ENCODE measurements around the gene HLA-DRA. TPM values are rescaled to one million over a fixed set of nuclear protein-coding genes. Genes with fewer than 3 reads are reported as not detected.

Gene HLA-DRA
- total and polyA plus RNA-seq, 2 of the 4 experiments (the other 2 are of a cell fraction) = not detected

GRCh38 chr6:32442977-32443552, 3.4 kb downstream of the HLA-DRA start:
- no peak overlapping the region for H3K4me3 ChIP-seq (ENCODE audit: insufficient read depth, low read depth, low read length)
- H2BK120ac ChIP-seq (ENCODE audit: low read depth, low read length) = no peak overlapping the region
- no peak overlapping the region for H3K56ac ChIP-seq (ENCODE audit: extremely low read depth, insufficient read depth, low read length)
- H2BK15ac ChIP-seq (ENCODE audit: low read depth, low read length) = no peak overlapping the region
- no peak overlapping the region for H3K4ac ChIP-seq (ENCODE audit: low read depth, low read length)
- BruUV-seq (replicated peaks) = no TSS peak
- H3K79me1 ChIP-seq (ENCODE audit: low read depth in 1 of 2, low read length in 2 of 2) = no peaks in the 10 kb centered on the region
- H2AK9ac ChIP-seq (replicated peaks; ENCODE audit: low read depth, low read length, poor library complexity) = no peak overlapping the region
- H2BK20ac ChIP-seq (ENCODE audit: low read depth, low read length) = no peak overlapping the region
- H3K14ac ChIP-seq (replicated peaks; ENCODE audit: low read depth, low read length) = no peak overlapping the region
- ChIA-PET CTCF (no interaction called here), POLR2A (ENCODE audit: unreplicated experiment) (no interaction called here)
- no peak overlapping the region for H3K23ac ChIP-seq (ENCODE audit: low read depth, low read length)
- intact Hi-C loops (cut with micrococcal nuclease) (no loop called here), in situ Hi-C loops (cut with MboI; ENCODE audit: low sequenced_read_pairs) (no loop called here), dilution Hi-C loops (cut with HindIII; ENCODE audit: low sequenced_read_pairs, unreplicated experiment) (no loop called here)
- no peak overlapping the region for H2AK5ac ChIP-seq (ENCODE audit: low read depth, low read length)
- no peaks in the 10 kb centered on the region for H3K27me3 ChIP-seq (ENCODE audit: control insufficient read depth, insufficient read depth, low read length)
- no peak overlapping the region for H4K91ac ChIP-seq (ENCODE audit: insufficient read depth, low read depth, low read length)
- no peaks in the 10 kb centered on the region for H3K9me3 ChIP-seq (ENCODE audit: control insufficient read depth, insufficient read depth, low read length)
- H2BK5ac ChIP-seq (ENCODE audit: low read depth, low read length, poor library complexity, severe bottlenecking) = no peak overlapping the region
- H4K5ac ChIP-seq (ENCODE audit: low read depth, low read length) = no peak overlapping the region
- no peak overlapping the region for H3K9ac ChIP-seq (ENCODE audit: low read depth, low read length)
- H4K20me1 ChIP-seq (ENCODE audit: insufficient read depth, low read length) = no peaks in the 10 kb centered on the region
- no peak overlapping the region for H4K8ac ChIP-seq (ENCODE audit: low read depth in 2 of 2, low read length in 2 of 2)
- H3K9me1 ChIP-seq (ENCODE audit: insufficient read depth, low read length) = no peaks in the 10 kb centered on the region
- ATAC-seq (ENCODE audit: low read depth) (no peak), DNase-seq (no peak)
- H3K36me3 ChIP-seq (ENCODE audit: control insufficient read depth, insufficient read depth, low read length) = no peaks in the 10 kb centered on the region
- 13% methylated on average over 1 of the region's 8 CpGs; no CpG with 5 or more reads in 1 of the 2 experiments for WGBS, 2 experiments (ENCODE audit: extremely low coverage in 2 of 2, insufficient read length in 1 of 2)
- H3K4me2 ChIP-seq (ENCODE audit: low read depth, low read length) = no peak overlapping the region
- TF ChIP-seq MAFK (IDR thresholded peaks at IDR 0.05; ENCODE audit: low read depth, low read length) = no peak
- TF ChIP-seq CTCF (conservative IDR thresholded peaks at IDR 0.05; ENCODE audit: low read depth, low read length) = no peak
- no peak for TF ChIP-seq FOS (IDR thresholded peaks at IDR 0.05; ENCODE audit: low read depth, low read length)
- no peak for TF ChIP-seq CHD1 (IDR thresholded peaks at IDR 0.05; ENCODE audit: low read depth, low read length)
- no peak for TF ChIP-seq RCOR1 (IDR thresholded peaks at IDR 0.05; ENCODE audit: insufficient replicate concordance, low read length)
- no peak for TF ChIP-seq ELK1 (IDR thresholded peaks at IDR 0.05; ENCODE audit: borderline replicate concordance, low read depth, low read length)
- TF ChIP-seq MAZ (IDR thresholded peaks at IDR 0.05; ENCODE audit: borderline replicate concordance, low read depth, low read length) = no peak
- TF ChIP-seq SMC3 (IDR thresholded peaks at IDR 0.05; ENCODE audit: low read depth, low read length) = no peak
- TF ChIP-seq RFX5 (IDR thresholded peaks at IDR 0.05; ENCODE audit: low read depth, low read length) = no peak
- TF ChIP-seq NFE2L2 (IDR thresholded peaks at IDR 0.05; ENCODE audit: low read depth, low read length) = no peak
- TF ChIP-seq CEBPB (IDR thresholded peaks at IDR 0.05; ENCODE audit: low read depth, low read length) = no peak
- TF ChIP-seq USF2 (IDR thresholded peaks at IDR 0.05; ENCODE audit: low read depth, low read length) = no peak
- TF ChIP-seq RAD21 (IDR thresholded peaks at IDR 0.05; ENCODE audit: low read length) = no peak
- no peak for TF ChIP-seq MXI1 (IDR thresholded peaks at IDR 0.05; ENCODE audit: borderline replicate concordance, low read depth, low read length)
- TF ChIP-seq POLR2A (IDR thresholded peaks at IDR 0.05; ENCODE audit: low read depth, low read length) = no peak
- TF ChIP-seq BHLHE40 (IDR thresholded peaks at IDR 0.05; ENCODE audit: low read depth, low read length) = no peak
- H3K27ac ChIP-seq (ENCODE audit: insufficient read depth, low read length) = no peak overlapping the region
- H3K18ac ChIP-seq (ENCODE audit: low read depth, low read length) = no peak overlapping the region
- H3K4me1 ChIP-seq (ENCODE audit: control insufficient read depth, insufficient read depth, low read length) = no peaks in the 10 kb centered on the region
- no peak overlapping the region for H2AFZ ChIP-seq (replicated peaks; ENCODE audit: low read length, poor library complexity)
